Motor neuron (in vitro differentiated cells): Measurements from ENCODE around the gene SOCS6. TPM values are rescaled to one million over a fixed set of nuclear protein-coding genes. Genes with fewer than 3 reads are reported as not detected.
A peak's percentile ranks its signal among the peaks of the same experiment; 100 is the strongest.

Source experiments
- ATAC-seq, 8 experiments: fragments of 200-7000 bp; cut with Tn5 transposase; replicated peaks in 6 of 8; 2 replicates each; pipeline ENCODE4 v1.8.0; 2021; ENCODE audit warnings: mild to moderate bottlenecking in 8 of 8, moderate library complexity in 8 of 8
- H3K27ac ChIP-seq, 2 donors: fragments of 250-450 bp; sonication (Bioruptor Pico); 2 replicates each; pipeline ENCODE4 v1.9.0; 2021; ENCODE audit warnings: antibody characterized with exemption in 2 of 2, mild to moderate bottlenecking in 2 of 2, moderate library complexity in 1 of 2
- H3K4me1 ChIP-seq, 2 donors: fragments of 250-450 bp; sonication (Bioruptor Pico); replicated peaks in 1 of 2; 2 replicates each; pipeline ENCODE4 v1.6.1; 2021; ENCODE audit warnings: antibody characterized with exemption in 2 of 2, mild to moderate bottlenecking in 2 of 2, moderate library complexity in 1 of 2
- H3K4me3 ChIP-seq, 5 donors: fragments of 250-450 bp; sonication (Bioruptor Pico); 2 replicates each; pipeline ENCODE4 v1.9.0; 2021; ENCODE audit warnings: antibody characterized with exemption in 5 of 5, mild to moderate bottlenecking in 5 of 5, moderate library complexity in 4 of 5
- WGBS, 10 experiments: fragments of 450-650 bp; shearing (Covaris generic); methylation state at CpG; one replicate each; pipeline ENCODE4 v1.0.0; 2022; 5-methylcytosine and 5-hydroxymethylcytosine counted together
- in situ Hi-C, 9 experiments: fragments of 400-800 bp; cut with MboI; loops; one replicate each; pipeline ENCODE4 v1.15.0; 2021; ENCODE audit warnings: low sequenced_read_pairs in 9 of 9, low pct_unique_long_range_greater_than_20kb in 2 of 9; ENCODE audit not compliant: unreplicated experiment in 9 of 9
- total RNA-seq, 8 experiments: library from RNA; unstranded; fragments of 300-600 nt; gene quantifications; 2 replicates each; pipeline versions ENCODE4 v1.2.3 to v1.2.4, GENCODE V29; 2022

SOCS6 gene
- total RNA-seq, 8 experiments from 2014 or later: 9.1 to 19.7 (median 13.3) TPM

- no peak for ATAC-seq
- in situ Hi-C loops: no loop called here
- 29 to 97% (median 90%) methylated on average over 2 to 3 of the region's 3 CpGs for WGBS, 10 experiments
- Histone ChIP-seq H3K27ac (no peak overlapping the region), H3K4me1 (no peaks in the 10 kb centered on the region), H3K4me3 (no peak overlapping the region)
Measured at GRCh38 chr18:70313640-70314039, 24.8 kb downstream of the SOCS6 start.

GRCh38 chr18:70314151-70314782 lies 25.4 kb downstream of the SOCS6 start:
- H3K27ac ChIP-seq: no peak overlapping the region
- in situ Hi-C loops: no loop called here
- WGBS, 10 experiments: 88 to 100% (median 96%) methylated on average over 1 to 6 of the region's 6 CpGs
- H3K4me1 ChIP-seq: no peaks in the 10 kb centered on the region
- H3K4me3 ChIP-seq: no peak overlapping the region
- ATAC-seq: no peak

GRCh38 chr18:70319187-70319586 lies 30.3 kb downstream of the SOCS6 start:
- H3K27ac ChIP-seq: no peak overlapping the region
- no peak for ATAC-seq
- in situ Hi-C loops: no loop called here
- H3K4me3 ChIP-seq: no peak overlapping the region
- no peaks in the 10 kb centered on the region for H3K4me1 ChIP-seq
- WGBS, 10 experiments: 50 to 100% (median 87%) methylated on average over 1 to 4 of the region's 4 CpGs

- WGBS, 10 experiments: 100% methylated on average over 2 of the region's 2 CpGs; no CpG with 5 or more reads in 7 of the 10 experiments
- H3K4me3 ChIP-seq: no peak overlapping the region
- no peaks in the 10 kb centered on the region for H3K4me1 ChIP-seq
- no peak overlapping the region for H3K27ac ChIP-seq
- ATAC-seq: no peak
- in situ Hi-C loops: no loop called here
Measured at GRCh38 chr18:70321616-70322015, 32.8 kb downstream of the SOCS6 start.

GRCh38 chr18:70322385-70322784 lies 33.5 kb downstream of the SOCS6 start:
- Histone ChIP-seq H3K4me3 (no peak overlapping the region), H3K4me1 (no peaks in the 10 kb centered on the region), H3K27ac (no peak overlapping the region)
- in situ Hi-C loops: no loop called here
- ATAC-seq: no peak
- 69 to 100% (median 90%) methylated on average over 1 to 2 of the region's 2 CpGs; no CpG with 5 or more reads in 1 of the 10 experiments for WGBS, 10 experiments

- 33 to 90% (median 70%) methylated on average over 1 to 4 of the region's 5 CpGs; no CpG with 5 or more reads in 2 of the 10 experiments for WGBS, 10 experiments
- H3K4me1 ChIP-seq: no peaks in the 10 kb centered on the region
- H3K4me3 ChIP-seq: no peak overlapping the region
- peak in 6 of 8 experiments; percentile 18 to 99 (median 46) for ATAC-seq
- in situ Hi-C loops: no loop called here
- no peak overlapping the region for H3K27ac ChIP-seq
Measured at GRCh38 chr18:70322928-70323327, 34.1 kb downstream of the SOCS6 start.

- Histone ChIP-seq H3K4me1 (no peaks in the 10 kb centered on the region), H3K27ac (no peak overlapping the region), H3K4me3 (no peak overlapping the region)
- in situ Hi-C loops: no loop called here
- no peak for ATAC-seq
- WGBS, 10 experiments: 60 to 100% (median 100%) methylated on average over 1 to 20 of the region's 20 CpGs; no CpG with 5 or more reads in 1 of the 10 experiments
Measured at GRCh38 chr18:70324897-70325296, 36.1 kb downstream of the SOCS6 start.

- Histone ChIP-seq H3K4me3 (no peak overlapping the region), H3K27ac (no peak overlapping the region), H3K4me1 (no peaks in the 10 kb centered on the region)
- WGBS, 10 experiments: 80 to 100% (median 100%) methylated on average over 1 of the region's 1 CpG; no CpG with 5 or more reads in 3 of the 10 experiments
- in situ Hi-C loops: no loop called here
- no peak for ATAC-seq
Measured at GRCh38 chr18:70326255-70326654, 37.4 kb downstream of the SOCS6 start.

- H3K4me3 ChIP-seq: no peak overlapping the region
- no peak overlapping the region for H3K27ac ChIP-seq
- 86 to 100% (median 100%) methylated on average over 1 to 4 of the region's 4 CpGs; no CpG with 5 or more reads in 1 of the 10 experiments for WGBS, 10 experiments
- in situ Hi-C loops: no loop called here
- H3K4me1 ChIP-seq: no peaks in the 10 kb centered on the region
- no peak for ATAC-seq
Measured at GRCh38 chr18:70328169-70328568, 39.3 kb downstream of the SOCS6 start.

- in situ Hi-C loops: no loop called here
- H3K27ac ChIP-seq: no peak overlapping the region
- no peak overlapping the region for H3K4me3 ChIP-seq
- no peak for ATAC-seq
- H3K4me1 ChIP-seq: no peaks in the 10 kb centered on the region
- 0 to 100% (median 80%) methylated on average over 1 to 2 of the region's 2 CpGs; no CpG with 5 or more reads in 2 of the 10 experiments for WGBS, 10 experiments
Measured at GRCh38 chr18:70329071-70329470, 40.2 kb downstream of the SOCS6 start.

GRCh38 chr18:70330887-70331286 lies 42.0 kb downstream of the SOCS6 start:
- no peak for ATAC-seq
- in situ Hi-C loops: no loop called here

GRCh38 chr18:70331456-70332097 lies 42.7 kb downstream of the SOCS6 start:
- Histone ChIP-seq H3K27ac (no peak overlapping the region), H3K4me3 (no peak overlapping the region), H3K4me1 (no peaks in the 10 kb centered on the region)
- WGBS, 10 experiments: 38 to 96% (median 81%) methylated on average over 1 to 4 of the region's 5 CpGs
- in situ Hi-C loops: no loop called here
- ATAC-seq: no peak

More at GRCh38 chr18:70330887-70331286, 42.0 kb downstream of the SOCS6 start:
- WGBS, 10 experiments: 67 to 87% (median 75%) methylated on average over 2 to 6 of the region's 6 CpGs
- no peak overlapping the region for H3K27ac ChIP-seq
- H3K4me1 ChIP-seq: no peaks in the 10 kb centered on the region
- H3K4me3 ChIP-seq: no peak overlapping the region

GRCh38 chr18:70332694-70333093 lies 43.8 kb downstream of the SOCS6 start:
- H3K4me1 ChIP-seq: no peaks in the 10 kb centered on the region
- WGBS, 10 experiments: 100% methylated on average over 1 of the region's 1 CpG; no CpG with 5 or more reads in 9 of the 10 experiments
- H3K27ac ChIP-seq: no peak overlapping the region
- H3K4me3 ChIP-seq: no peak overlapping the region
- peak in 4 of 8 experiments; percentile 19 to 70 (median 59) for ATAC-seq
- in situ Hi-C loops: no loop called here

GRCh38 chr18:70333316-70333715 lies 44.5 kb downstream of the SOCS6 start:
- no peak overlapping the region for H3K4me3 ChIP-seq
- ATAC-seq: no peak
- H3K4me1 ChIP-seq: no peaks in the 10 kb centered on the region
- in situ Hi-C loops: no loop called here
- H3K27ac ChIP-seq: no peak overlapping the region
- 43 to 100% (median 100%) methylated on average over 1 of the region's 1 CpG; no CpG with 5 or more reads in 3 of the 10 experiments for WGBS, 10 experiments
